NCI-H524 treated with DMSO at 0.1 percent for 48 hours (cell line): ENCODE results near the gene EEF2.
A peak's percentile ranks its signal among the peaks of the same experiment; 100 is the strongest.

Experiments used
- DNase-seq: peaks from one replicate; lab custom pipeline; 2025; lab: John Stamatoyannopoulos, UW

EEF2 gene

DNA sequence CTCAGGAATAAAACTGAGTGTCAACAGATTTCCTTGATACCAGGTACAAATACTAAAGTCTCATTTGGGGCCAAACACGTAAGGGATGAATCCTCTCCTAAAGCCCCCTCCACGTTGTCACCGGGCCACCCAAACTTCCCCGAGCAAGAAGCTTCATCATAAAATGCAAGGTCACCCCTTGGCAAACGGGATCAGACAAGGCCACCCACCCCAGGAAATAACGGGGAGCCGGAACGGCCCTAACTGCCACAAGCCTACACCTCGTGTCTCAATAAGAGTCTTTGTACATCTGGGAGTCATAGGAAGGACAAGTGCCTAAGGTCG is 717 bp downstream of the EEF2 start:
- DNase-seq = no peak

DNA sequence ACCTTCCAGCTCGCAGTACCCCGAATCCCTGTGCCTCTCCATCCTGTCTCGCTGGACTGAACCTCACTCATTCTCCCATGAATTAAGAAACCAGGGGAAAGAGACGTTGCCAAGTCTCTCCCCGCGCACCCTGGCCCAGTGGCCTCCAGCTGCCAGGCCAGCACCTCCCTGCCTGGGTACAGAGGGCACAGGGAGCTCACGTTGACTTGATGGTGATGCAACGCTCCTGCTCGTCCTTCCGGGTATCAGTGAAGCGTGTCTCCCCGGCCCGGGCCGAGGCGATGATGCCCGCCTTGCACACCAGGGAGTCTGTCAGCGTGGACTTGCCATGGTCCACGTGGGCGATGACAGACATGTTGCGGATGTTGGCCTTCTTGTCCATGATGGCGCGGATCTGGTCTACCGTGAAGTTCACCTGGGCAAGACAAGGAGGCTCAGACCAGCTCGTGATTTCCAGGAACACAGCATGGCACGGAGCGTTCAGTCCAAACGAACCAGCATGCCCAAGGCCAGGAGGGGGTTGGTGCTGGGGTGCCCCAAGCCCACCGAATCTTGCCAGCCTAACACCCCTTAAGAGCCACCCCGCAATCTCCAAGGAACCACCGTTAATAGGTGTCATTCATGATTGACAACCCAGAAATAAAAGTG is 1.2 kb downstream of the EEF2 start:
- DNase-seq = no peak

DNA sequence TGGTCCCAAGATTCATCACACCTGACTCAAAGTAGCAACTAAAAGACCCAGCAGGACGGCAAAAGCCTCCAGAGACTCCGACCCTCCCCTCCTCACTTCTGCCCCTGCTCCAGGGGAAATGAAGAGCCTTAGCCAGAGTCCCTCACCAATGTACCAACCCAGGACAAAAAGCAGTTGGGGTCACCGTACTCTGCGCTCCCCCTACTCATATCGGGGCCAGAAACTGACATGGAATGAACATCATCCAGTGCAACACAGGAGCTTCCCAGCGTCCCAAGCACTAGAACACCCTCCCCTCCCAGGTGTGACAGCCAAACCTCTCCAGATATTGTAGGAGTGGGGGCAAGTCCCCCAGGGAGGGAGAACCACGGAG is 1.7 kb downstream of the EEF2 start:
- DNase-seq = no peak

DNA sequence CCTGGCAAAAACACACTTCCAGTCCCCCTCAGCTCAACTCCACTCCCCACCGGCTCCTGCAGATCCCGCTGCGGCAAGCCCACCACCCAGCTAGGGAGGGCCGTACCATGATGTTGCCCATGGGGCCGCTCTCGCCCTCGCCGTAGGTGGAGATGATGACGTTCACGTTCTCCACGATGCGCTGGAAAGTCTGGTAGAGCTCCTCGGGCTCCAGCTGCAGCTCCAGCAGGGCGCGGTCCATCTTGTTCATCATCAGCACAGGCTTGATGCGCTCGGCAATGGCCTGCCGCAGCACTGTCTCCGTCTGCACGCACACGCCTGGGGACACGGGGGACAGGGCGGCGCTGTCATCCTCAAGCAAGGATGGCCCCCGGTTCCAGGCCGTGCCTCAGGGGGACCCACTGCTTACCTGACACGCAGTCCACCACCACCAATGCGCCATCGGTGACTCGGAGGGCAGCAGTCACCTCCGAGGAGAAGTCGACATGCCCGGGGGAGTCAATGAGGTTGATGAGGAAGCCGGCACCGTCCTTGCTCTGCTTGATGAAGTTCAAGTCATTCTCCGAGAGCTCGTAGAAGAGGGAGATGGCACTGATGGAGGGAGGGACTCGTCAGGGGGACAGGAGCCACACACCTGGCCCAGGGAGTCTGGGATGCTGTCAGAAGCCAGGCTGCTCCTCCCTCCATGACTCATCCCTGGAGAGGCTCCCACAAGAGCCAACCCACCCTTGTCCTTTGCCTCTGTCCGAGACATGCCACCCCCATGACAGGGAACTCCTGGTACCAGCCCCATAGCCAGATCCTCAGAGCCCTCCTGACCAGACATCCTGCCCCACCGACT is 2.3 kb downstream of the EEF2 start:
- no peak for DNase-seq

DNA sequence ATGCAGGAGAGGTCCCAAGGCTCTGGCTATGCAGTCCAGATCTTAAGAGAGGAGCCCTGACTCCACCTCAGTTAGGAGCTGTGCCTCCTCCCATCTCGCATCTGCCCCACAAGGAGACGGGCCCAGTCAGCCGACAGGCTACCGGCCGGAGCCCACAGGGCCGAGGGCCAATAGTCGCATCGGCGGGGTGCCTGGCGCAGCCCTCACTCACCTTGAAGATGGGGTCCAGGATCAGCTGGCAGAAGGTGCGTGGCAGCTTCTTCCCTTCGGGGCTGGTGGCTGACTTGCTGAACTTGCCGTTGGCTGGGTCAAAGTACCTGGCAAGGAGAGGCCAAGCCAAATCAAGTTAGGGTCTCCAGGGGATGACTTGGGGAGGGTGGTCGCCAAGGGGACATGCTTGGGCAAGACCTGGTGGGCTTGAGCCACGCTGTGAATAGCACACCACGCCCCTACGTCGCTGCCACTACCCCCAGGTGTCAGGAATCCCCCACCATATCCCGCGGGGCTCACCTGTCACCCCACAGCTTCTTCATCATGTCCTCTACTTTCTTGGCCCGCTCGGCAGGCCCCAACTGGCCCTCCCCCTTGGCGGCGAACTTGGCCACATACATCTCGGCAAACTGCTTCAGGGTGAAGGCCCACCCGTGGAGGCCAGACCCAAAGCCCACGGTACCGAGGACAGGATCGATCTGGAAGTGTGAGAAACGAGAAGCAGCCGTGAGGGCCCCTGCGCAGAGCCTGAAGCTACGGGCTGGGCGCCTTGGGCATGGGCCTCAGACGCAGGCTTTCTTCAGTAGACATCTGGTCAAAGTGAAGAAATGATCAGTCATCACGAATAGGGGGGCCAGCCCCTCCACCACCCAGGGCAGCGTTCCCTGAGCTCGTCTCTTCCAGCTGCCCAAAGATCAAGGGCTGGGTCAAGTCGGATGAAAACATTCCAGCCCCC is 3.3 kb downstream of the EEF2 start:
- DNase-seq = no peak

DNA sequence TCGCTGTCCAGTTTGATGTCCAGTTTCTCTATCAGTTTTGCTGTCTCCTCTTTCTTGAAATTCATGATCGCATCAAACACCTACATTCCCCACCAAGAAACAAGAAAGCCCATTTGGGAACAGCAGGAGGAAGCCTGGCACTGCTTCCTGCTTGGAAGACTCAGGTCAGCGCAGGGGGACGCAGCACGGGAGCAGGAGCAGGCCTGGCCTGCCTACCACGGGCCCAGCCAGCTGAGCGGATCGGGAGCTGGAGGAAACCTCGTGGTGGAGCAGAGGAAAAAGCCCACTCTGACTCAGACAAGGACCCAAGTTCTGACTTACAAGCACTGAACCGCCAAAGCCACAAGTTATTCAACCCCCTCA is 3.9 kb downstream of the EEF2 start:
- no peak for DNase-seq

DNA sequence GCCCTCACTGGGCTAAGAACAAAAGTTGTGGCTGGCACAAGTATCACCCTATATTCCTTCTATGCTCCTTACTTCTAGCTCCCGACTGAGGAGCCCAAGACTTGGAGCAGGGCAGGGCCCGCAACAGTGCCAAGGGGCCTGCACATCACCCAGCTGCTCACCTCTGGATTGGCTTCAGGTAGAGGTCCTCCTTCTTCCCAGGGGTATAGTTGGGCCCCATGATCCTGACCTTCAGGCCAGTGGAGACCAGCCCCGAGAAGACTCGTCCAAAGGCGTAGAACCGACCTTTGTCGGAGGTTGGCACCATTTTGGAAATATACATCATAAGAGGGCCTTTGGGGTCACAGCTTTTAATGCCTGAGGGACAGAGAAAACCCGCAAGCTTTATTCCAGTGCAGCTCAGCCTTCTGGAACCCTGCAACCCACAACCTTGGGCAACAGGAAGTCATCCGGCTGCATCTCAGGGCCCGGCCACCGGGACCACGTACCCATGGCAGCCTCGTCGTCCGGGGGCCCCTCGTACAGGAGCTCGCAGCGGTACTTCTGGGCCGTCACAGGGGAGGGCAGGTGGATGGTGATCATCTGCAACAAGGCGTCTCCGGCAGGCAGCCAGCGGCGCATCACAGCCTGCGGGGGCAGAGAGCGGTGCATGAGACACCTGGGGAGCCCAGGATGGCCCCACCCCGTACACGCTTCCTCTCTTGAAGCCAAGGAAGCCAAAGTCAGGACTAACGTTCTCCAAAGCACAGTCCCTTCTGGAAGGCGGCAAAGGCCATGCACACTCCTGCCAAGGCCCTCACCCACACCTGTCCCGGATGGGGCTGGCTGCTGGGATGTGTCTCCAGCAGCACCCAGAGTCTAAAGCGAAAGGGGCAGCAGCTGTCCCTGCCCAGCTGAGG is 4.7 kb downstream of the EEF2 start:
- DNase-seq = no peak

GRCh38 chr19:3979674-3980352 is 5.5 kb downstream of the EEF2 start:
- DNase-seq = no peak

DNA sequence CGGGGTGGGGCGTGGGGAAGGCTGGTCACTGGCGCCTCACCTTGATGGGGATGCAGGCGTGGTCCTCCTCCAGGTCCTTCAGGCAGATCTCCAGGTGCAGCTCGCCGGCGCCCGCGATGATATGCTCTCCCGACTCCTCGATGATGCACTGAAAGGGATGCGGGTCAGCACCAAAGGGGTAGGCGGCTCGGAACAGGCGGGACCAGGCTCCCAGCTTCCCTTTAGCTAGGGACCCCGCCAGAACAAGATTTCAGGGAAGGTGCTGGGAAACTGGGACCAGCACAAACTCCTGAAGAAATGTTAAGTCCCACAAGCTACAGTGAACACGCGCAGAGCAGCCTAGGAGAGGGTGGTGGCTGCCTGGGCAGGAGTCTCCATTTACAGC is 6.0 kb downstream of the EEF2 start:
- no peak for DNase-seq

- no peak for DNase-seq
Observed at GRCh38 chr19:3978145-3978544, 7.1 kb downstream of the EEF2 start.

DNA sequence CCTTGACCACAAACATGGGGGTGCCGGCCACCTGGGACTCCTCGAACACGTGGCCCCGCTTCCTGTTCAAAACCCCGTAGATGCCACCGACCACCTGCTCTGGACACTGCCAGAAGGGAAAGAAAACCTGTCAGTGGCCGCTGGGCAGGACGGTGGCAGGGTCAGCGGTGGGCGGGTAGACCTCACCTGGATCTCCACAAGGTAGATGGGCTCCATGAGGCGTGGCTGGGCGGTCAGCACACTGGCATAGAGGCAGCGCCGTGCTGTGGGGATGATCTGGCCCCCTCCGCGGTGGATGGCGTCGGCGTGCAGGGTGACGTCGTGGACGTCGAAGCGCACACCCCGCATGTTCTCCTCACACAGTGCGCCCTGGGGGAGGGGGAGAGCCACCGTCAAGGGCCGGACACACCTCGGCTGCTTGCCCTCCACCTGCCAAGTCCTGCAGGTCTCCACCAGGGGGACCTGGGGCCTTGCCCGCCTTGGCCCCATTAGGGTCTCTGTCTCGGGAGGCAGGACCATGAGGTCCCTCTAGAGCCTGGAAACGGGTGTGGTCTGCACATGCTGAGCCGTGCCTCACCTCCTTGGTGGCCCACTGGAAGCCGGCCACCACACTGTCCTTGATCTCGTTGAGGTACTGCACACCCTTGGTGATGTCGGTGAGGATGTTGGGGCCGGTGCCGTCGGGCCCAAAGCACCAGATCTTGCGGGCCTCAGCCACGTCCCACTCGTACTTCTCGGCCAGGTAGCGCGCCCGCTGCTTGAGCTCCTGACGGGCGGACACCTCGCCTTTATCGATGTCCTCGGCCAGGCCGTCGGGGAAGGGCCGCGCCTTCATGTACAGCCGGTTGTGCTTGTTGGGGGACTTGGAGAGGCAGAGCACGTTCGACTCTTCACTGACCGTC is 7.8 kb downstream of the EEF2 start:
- no peak for DNase-seq

DNA sequence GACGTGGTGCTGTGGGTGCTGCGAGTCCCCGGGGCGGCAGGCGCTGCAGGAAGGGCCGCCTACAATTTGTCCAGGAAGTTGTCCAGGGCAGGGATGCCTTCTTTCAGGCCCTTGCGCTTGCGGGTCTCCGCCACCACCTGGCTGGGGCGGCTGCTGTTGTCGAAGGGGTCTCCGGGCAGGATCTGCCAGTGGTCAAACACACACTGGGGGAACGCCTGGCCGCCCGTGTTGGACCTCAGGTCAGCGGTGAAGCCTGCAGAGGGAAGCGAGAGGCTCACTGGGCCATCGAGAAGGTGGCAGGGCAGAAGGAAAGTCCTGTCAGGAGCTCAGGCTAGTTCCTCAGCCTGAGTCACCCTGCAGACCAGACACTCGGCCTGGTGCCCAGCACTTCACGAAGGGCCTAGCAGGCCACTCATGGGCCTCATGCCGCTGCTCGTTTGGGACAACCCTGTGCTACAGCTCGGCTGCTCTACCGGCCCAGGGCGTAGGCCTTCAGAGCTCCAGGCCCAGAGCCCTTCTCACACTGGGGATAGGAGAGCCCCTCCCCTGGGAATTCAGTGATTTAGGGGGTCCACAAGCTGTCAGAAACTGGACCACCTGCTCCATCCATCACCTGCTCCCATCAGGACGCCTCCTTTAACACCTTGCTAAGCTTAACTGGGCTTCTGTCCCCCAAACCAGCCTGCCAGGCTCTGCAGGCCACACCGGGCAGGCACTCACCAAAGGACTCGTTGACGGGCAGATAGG is 8.6 kb downstream of the EEF2 start:
- DNase-seq = no peak

- DNase-seq = no peak
Observed at GRCh38 chr19:3975637-3976087, 9.6 kb downstream of the EEF2 start.

DNA sequence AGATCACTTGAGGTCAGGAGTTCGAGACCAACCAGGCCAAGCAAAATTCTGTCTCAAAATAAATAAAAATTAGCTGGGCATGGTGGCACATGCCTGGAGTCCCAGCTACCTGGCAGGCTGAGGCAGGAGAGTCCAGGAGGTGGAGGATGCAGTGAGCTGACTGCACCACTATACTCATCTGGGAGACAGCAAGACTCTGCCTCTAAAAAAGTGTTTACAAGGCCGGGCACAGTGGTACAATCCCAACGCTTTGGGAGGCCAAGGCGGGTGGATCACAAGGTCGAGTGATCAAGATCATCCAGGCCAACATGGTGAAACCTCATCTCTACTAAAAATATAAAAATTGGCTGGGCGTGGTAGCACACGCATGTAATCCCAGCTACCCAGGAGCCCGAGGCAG is 10.1 kb downstream of the EEF2 start:
- DNase-seq = no peak

- DNase-seq = peak; percentile 86
Observed at GRCh38 chr19:3970808-3971598, 14.3 kb downstream of the EEF2 start, which contains the start of gene DAPK3. TSS of gene DAPK3 (minus strand) at chr19:3971099. CDS start at chr19:3969735, 1,364 bp downstream.

GRCh38 chr19:3970313-3970807 is 14.9 kb downstream of the EEF2 start:
- no peak for DNase-seq

- DNase-seq = no peak
Observed at GRCh38 chr19:3969435-3970312, 15.6 kb downstream of the EEF2 start.
